ENCODE data around the gene POLH. TPM values are rescaled to one million over a fixed set of nuclear protein-coding genes. Genes with fewer than 3 reads are reported as not detected.

POLH gene
- total and polyA plus RNA-seq, 9 of the 15 experiments (the other 6 are each of a cell fraction or from before 2014, with no cell fraction given), result 5.8 to 31.6 (median 20.6) TPM

DNA sequence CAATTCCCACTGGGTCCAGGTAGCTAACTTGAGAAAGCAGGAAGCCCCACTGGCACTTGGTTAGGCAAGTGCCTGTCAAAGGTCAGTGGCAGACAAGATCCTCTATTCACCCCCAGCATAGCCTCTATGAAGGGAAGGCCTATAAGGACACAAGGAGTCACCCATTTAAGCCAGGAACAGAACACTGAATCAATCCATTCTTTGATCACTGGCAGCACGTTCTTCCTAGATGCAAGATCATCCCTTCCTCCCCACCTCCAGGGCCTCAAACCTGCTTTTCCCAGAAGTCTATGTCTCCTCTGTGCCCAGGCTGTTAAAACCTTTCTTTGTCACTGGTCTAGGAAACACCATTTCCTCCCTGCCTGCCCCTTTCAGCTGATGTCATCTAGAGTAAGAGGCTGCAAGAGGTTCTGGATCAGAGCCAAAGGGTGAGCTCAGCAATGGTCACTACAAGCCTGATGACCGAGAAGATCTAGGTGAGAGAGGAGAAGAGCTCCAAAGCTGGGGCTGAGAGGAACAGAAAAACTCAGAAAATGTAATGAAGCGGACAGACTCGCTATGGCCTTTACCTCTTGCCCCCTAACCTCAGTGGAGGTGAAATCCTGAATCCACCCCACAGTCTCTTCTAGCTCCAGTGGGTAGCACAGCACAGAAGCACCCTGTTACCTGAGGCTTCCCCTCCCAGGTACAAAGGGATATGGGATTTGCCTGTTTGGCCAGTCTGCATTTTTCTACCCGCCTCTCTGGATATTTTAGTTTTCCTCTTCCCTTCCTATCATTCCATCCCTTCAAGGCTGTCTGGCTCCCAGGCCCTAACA is 51.2 kb downstream of the POLH start (continued):
- TF ChIP-seq NCOA2 (IDR thresholded peaks at IDR 0.05; ENCODE audit: partially characterized antibody in 2 of 2) (no peak), ZBTB17 (CRISPR knock-in tag; IDR thresholded peaks at IDR 0.05) (peak; percentile 89; the same call in 1 of the 2 replicates), HDAC1 (IDR thresholded peaks at IDR 0.05) (peak in 1 of 2 experiments; percentile 9; a peak in 1 of 4 replicates), TAF9B (IDR thresholded peaks at IDR 0.05; ENCODE audit: partially characterized antibody) (no peak), RB1 (IDR thresholded peaks at IDR 0.05; ENCODE audit: low read depth) (no peak), MYBL2 (IDR thresholded peaks at IDR 0.05; ENCODE audit: low read depth) (no peak), MYBL2 (CRISPR knock-in tag; IDR thresholded peaks at IDR 0.05; ENCODE audit: borderline replicate concordance) (no peak), L3MBTL2 (IDR thresholded peaks at IDR 0.05) (peak; percentile 56), MCM5 (IDR thresholded peaks at IDR 0.05; ENCODE audit: low read depth) (no peak), TARDBP (IDR thresholded peaks at IDR 0.05) (no peak; the same call in 1 of the 2 replicates), PTBP1 (IDR thresholded peaks at IDR 0.05; ENCODE audit: low read depth, low read length) (no peak), ZNF165 (CRISPR knock-in tag; IDR thresholded peaks at IDR 0.05; ENCODE audit: borderline replicate concordance) (peak; percentile 27; the same call in 1 of the 2 replicates), NR1H2 (CRISPR knock-in tag; IDR thresholded peaks at IDR 0.05) (no peak), RREB1 (CRISPR knock-in tag; IDR thresholded peaks at IDR 0.05) (peak; percentile 68; the same call in 1 of the 2 replicates), PTTG1 (tag; IDR thresholded peaks at IDR 0.05; ENCODE audit: low read depth) (peak; percentile 74), NBN (IDR thresholded peaks at IDR 0.05; ENCODE audit: low read depth) (no peak; the same call in none of the 2 replicates), TFAM (CRISPR knock-in tag; conservative IDR thresholded peaks at IDR 0.05) (no peak), HLTF (IDR thresholded peaks at IDR 0.05) (no peak), NR3C1 (CRISPR knock-in tag; IDR thresholded peaks at IDR 0.05) (no peak), MECOM (CRISPR knock-in tag; IDR thresholded peaks at IDR 0.05) (0 out of 2 replicates have a peak, but pooled peaks have one; percentile 11), RCOR1 (IDR thresholded peaks at IDR 0.05; ENCODE audit: borderline replicate concordance in 1 of 2, low read depth in 2 of 2, low read length in 2 of 2) (no peak)
- TF ChIP-seq, protein P1, sequence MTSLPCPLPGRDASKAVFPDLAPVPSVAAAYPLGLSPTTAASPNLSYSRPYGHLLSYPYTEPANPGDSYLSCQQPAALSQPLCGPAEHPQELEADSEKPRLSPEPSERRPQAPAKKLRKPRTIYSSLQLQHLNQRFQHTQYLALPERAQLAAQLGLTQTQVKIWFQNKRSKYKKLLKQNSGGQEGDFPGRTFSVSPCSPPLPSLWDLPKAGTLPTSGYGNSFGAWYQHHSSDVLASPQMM (CRISPR knock-in tag; IDR thresholded peaks at IDR 0.05), result no peak
- TF ChIP-seq, protein P2, sequence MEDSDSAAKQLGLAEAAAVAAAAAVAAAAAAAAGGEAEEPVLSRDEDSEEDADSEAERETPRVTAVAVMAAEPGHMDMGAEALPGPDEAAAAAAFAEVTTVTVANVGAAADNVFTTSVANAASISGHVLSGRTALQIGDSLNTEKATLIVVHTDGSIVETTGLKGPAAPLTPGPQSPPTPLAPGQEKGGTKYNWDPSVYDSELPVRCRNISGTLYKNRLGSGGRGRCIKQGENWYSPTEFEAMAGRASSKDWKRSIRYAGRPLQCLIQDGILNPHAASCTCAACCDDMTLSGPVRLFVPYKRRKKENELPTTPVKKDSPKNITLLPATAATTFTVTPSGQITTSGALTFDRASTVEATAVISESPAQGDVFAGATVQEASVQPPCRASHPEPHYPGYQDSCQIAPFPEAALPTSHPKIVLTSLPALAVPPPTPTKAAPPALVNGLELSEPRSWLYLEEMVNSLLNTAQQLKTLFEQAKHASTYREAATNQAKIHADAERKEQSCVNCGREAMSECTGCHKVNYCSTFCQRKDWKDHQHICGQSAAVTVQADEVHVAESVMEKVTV (CRISPR knock-in tag; IDR thresholded peaks at IDR 0.05), result peak; percentile 37; the same call in 1 of the 2 replicates
